GM23338 (cell line): ENCODE results near the gene MYRF. TPM values are rescaled to one million over a fixed set of nuclear protein-coding genes. Genes with fewer than 3 reads are reported as not detected.

Source experiments
- ATAC-seq: fragments of 200-7000 bp; cut with Tn5 transposase; 3 replicates; pipeline ENCODE4 v1.9.1; 2020
- DNase-seq: peaks from one replicate; pipeline ENCODE4 v3.0.0-alpha.2; 2015; ENCODE audit warnings: low spot score
- H2AFZ ChIP-seq: fragments of 200-600 bp; sonication (generic); 2 replicates; pipeline ENCODE4 v1.8.0; 2016; ENCODE audit warnings: antibody characterized with exemption, mild to moderate bottlenecking, moderate library complexity
- H3F3A ChIP-seq: fragments of 200-600 bp; sonication (generic); replicated peaks from 2 replicates; pipeline ENCODE4 v1.8.0; 2017; ENCODE audit warnings: antibody characterized with exemption, mixed run types, low read depth
- H3K27ac ChIP-seq: fragments of 200-600 bp; sonication (generic); 2 replicates; pipeline ENCODE4 v1.6.1; 2016; ENCODE audit warnings: low read depth
- H3K27me3 ChIP-seq: fragments of 200-600 bp; sonication (generic); 2 replicates; pipeline ENCODE4 v1.8.0; 2016; ENCODE audit warnings: mild to moderate bottlenecking, mixed run types, moderate library complexity; ENCODE audit not compliant: insufficient read depth
- H3K36me3 ChIP-seq: fragments of 200-600 bp; sonication (generic); 2 replicates; pipeline ENCODE4 v1.8.0; 2016; ENCODE audit warnings: mild to moderate bottlenecking; ENCODE audit not compliant: insufficient read depth
- H3K4me1 ChIP-seq: fragments of 200-600 bp; sonication (generic); 2 replicates; pipeline ENCODE4 v1.8.0; 2016; ENCODE audit warnings: mild to moderate bottlenecking, moderate library complexity; ENCODE audit not compliant: insufficient read depth
- H3K4me2 ChIP-seq: fragments of 200-600 bp; sonication (generic); 2 replicates; pipeline ENCODE4 v1.7.1; 2017; ENCODE audit warnings: mixed run types
- H3K4me3 ChIP-seq: fragments of 200-600 bp; sonication (generic); 2 replicates; pipeline ENCODE4 v1.6.1; 2016; ENCODE audit warnings: mixed run types
- H3K79me2 ChIP-seq: fragments of 200-600 bp; sonication (generic); replicated peaks from 2 replicates; pipeline ENCODE4 v1.8.0; 2017; ENCODE audit warnings: mild to moderate bottlenecking; ENCODE audit not compliant: insufficient read depth
- H3K9me2 ChIP-seq: fragments of 200-600 bp; sonication (generic); 2 replicates; pipeline ENCODE4 v1.8.0; 2017; ENCODE audit not compliant: insufficient read depth
- H4K20me1 ChIP-seq: fragments of 200-600 bp; sonication (generic); replicated peaks from 2 replicates; pipeline ENCODE4 v1.8.0; 2017; ENCODE audit warnings: mild to moderate bottlenecking; ENCODE audit not compliant: insufficient read depth
- H3K27ac Mint-ChIP-seq: 2 replicates; pipeline ENCODE4 v1.8.0; 2020; ENCODE audit warnings: inconsistent platforms, mild to moderate bottlenecking, moderate library complexity, mixed read lengths
- H3K27me3 Mint-ChIP-seq: 3 replicates; pipeline ENCODE4 v1.8.0; 2022; ENCODE audit warnings: low read depth, mild to moderate bottlenecking, moderate library complexity, mixed read lengths, inconsistent platforms; ENCODE audit not compliant: insufficient read depth, poor library complexity
- H3K36me3 Mint-ChIP-seq: 3 replicates; pipeline ENCODE4 v1.8.0; 2021; ENCODE audit warnings: low read depth, mild to moderate bottlenecking, inconsistent platforms, moderate library complexity, mixed read lengths
- H3K4me1 Mint-ChIP-seq: 3 replicates; pipeline ENCODE4 v1.8.0; 2020; ENCODE audit warnings: mild to moderate bottlenecking, inconsistent platforms, mixed read lengths
- H3K4me3 Mint-ChIP-seq: 3 replicates; pipeline ENCODE4 v1.8.0; 2021; ENCODE audit warnings: moderate library complexity, mild to moderate bottlenecking, inconsistent platforms, mixed read lengths
- H3K9me3 Mint-ChIP-seq: 3 replicates; pipeline ENCODE4 v1.8.0; 2020; ENCODE audit warnings: moderate library complexity, mild to moderate bottlenecking, inconsistent platforms, mixed read lengths
- CREB1 ChIP-seq: fragments of 250-450 bp; sonication (Bioruptor Pico); IDR thresholded peaks from 2 replicates; pipeline ENCODE4 v1.5.0; 2020; ENCODE audit warnings: low read depth, mild to moderate bottlenecking, moderate library complexity
- CTCF ChIP-seq, 2 experiments: fragments of 200-600 bp in 1 of 2; sonication (generic) in 1 of 2; conservative IDR thresholded peaks; 2 replicates each; pipeline versions ENCODE4 v1.5.1 to v1.6.1; 2016 to 2017; ENCODE audit warnings: antibody characterized with exemption in 2 of 2, low read depth in 2 of 2, mild to moderate bottlenecking in 2 of 2, moderate library complexity in 1 of 2
- EZH2 ChIP-seq: fragments of 200-600 bp; sonication (generic); IDR thresholded peaks from one replicate; pipeline ENCODE4 v1.8.0; 2017; ENCODE audit warnings: antibody characterized with exemption, mild to moderate bottlenecking, low read depth; ENCODE audit not compliant: unreplicated experiment
- EZH2phosphoT487 ChIP-seq: fragments of 200-600 bp; sonication (generic); IDR thresholded peaks from one replicate; pipeline ENCODE4 v1.8.1; 2018; ENCODE audit warnings: antibody characterized with exemption; ENCODE audit not compliant: unreplicated experiment
- JUNB ChIP-seq: IDR thresholded peaks from one replicate; pipeline ENCODE4 v1.6.1; 2016; ENCODE audit warnings: antibody characterized with exemption; ENCODE audit not compliant: unreplicated experiment
- NANOG ChIP-seq: IDR thresholded peaks from 2 replicates; pipeline ENCODE4 v1.6.1; 2016; ENCODE audit warnings: antibody characterized with exemption, borderline replicate concordance
- POLR2AphosphoS5 ChIP-seq: IDR thresholded peaks from 2 replicates; pipeline ENCODE4 v1.6.1; 2016; ENCODE audit warnings: antibody characterized with exemption, low read depth
- STAT1 ChIP-seq: IDR thresholded peaks from one replicate; pipeline ENCODE4 v1.6.1; 2016; ENCODE audit warnings: antibody characterized with exemption; ENCODE audit not compliant: unreplicated experiment
- ZNF114 ChIP-seq: fragments of 250-450 bp; sonication (Bioruptor Pico); IDR thresholded peaks from 2 replicates; pipeline ENCODE4 v1.5.0; 2020; ENCODE audit warnings: mild to moderate bottlenecking, moderate library complexity
- ZNF331 ChIP-seq: fragments of 250-450 bp; sonication (Bioruptor Pico); IDR thresholded peaks from 2 replicates; pipeline ENCODE4 v1.5.0; 2020; ENCODE audit warnings: low read depth, mild to moderate bottlenecking, moderate library complexity
- polyA plus RNA-seq: library from polyadenylated mRNA; unstranded; fragments of >200 nt; fragmentation: Nextera tagmentation; extraction: Ambion mirVana; gene quantifications from 2 replicates; pipeline ENCODE4 v1.2.1, GENCODE V29; 2016
- total RNA-seq: library from RNA; depleted of rRNA; stranded (reverse); fragments of >200 nt; shearing (Covaris generic); gene quantifications from 2 replicates; pipeline ENCODE4 v1.2.3, GENCODE V29; 2014
- TF ChIP-seq, protein P1 (sequence below): IDR thresholded peaks from 2 replicates; pipeline ENCODE4 v1.6.1; 2016; ENCODE audit warnings: antibody characterized with exemption
- TF ChIP-seq, protein P2 (sequence below): IDR thresholded peaks from one replicate; pipeline ENCODE4 v1.6.1; 2018; ENCODE audit warnings: antibody characterized with exemption; ENCODE audit not compliant: unreplicated experiment
- TF ChIP-seq, protein P3 (sequence below): fragments of 250-450 bp; sonication (Bioruptor Pico); IDR thresholded peaks from 2 replicates; pipeline ENCODE4 v1.5.0; 2020; ENCODE audit warnings: mild to moderate bottlenecking, moderate library complexity

The MYRF gene
- total and polyA plus RNA-seq, 2 experiments from 2014 or later: 1.9 to 5.5 TPM

- TF ChIP-seq JUNB: no peak
- TF ChIP-seq, protein P1, sequence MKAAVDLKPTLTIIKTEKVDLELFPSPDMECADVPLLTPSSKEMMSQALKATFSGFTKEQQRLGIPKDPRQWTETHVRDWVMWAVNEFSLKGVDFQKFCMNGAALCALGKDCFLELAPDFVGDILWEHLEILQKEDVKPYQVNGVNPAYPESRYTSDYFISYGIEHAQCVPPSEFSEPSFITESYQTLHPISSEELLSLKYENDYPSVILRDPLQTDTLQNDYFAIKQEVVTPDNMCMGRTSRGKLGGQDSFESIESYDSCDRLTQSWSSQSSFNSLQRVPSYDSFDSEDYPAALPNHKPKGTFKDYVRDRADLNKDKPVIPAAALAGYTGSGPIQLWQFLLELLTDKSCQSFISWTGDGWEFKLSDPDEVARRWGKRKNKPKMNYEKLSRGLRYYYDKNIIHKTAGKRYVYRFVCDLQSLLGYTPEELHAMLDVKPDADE: no peak
- TF ChIP-seq NANOG: no peak
- no peak for TF ChIP-seq EZH2
- no peak for TF ChIP-seq POLR2AphosphoS5
- TF ChIP-seq CREB1 (CRISPR knock-in tag): no peak
- TF ChIP-seq, protein P2, sequence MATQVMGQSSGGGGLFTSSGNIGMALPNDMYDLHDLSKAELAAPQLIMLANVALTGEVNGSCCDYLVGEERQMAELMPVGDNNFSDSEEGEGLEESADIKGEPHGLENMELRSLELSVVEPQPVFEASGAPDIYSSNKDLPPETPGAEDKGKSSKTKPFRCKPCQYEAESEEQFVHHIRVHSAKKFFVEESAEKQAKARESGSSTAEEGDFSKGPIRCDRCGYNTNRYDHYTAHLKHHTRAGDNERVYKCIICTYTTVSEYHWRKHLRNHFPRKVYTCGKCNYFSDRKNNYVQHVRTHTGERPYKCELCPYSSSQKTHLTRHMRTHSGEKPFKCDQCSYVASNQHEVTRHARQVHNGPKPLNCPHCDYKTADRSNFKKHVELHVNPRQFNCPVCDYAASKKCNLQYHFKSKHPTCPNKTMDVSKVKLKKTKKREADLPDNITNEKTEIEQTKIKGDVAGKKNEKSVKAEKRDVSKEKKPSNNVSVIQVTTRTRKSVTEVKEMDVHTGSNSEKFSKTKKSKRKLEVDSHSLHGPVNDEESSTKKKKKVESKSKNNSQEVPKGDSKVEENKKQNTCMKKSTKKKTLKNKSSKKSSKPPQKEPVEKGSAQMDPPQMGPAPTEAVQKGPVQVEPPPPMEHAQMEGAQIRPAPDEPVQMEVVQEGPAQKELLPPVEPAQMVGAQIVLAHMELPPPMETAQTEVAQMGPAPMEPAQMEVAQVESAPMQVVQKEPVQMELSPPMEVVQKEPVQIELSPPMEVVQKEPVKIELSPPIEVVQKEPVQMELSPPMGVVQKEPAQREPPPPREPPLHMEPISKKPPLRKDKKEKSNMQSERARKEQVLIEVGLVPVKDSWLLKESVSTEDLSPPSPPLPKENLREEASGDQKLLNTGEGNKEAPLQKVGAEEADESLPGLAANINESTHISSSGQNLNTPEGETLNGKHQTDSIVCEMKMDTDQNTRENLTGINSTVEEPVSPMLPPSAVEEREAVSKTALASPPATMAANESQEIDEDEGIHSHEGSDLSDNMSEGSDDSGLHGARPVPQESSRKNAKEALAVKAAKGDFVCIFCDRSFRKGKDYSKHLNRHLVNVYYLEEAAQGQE: no peak
- TF ChIP-seq CTCF (conservative IDR thresholded peaks at IDR 0.05; ENCODE audit: low read depth in 2 of 2): no peak
- no peak for TF ChIP-seq ZNF331 (CRISPR knock-in tag)
- no peak for TF ChIP-seq EZH2phosphoT487
- TF ChIP-seq, protein P3, sequence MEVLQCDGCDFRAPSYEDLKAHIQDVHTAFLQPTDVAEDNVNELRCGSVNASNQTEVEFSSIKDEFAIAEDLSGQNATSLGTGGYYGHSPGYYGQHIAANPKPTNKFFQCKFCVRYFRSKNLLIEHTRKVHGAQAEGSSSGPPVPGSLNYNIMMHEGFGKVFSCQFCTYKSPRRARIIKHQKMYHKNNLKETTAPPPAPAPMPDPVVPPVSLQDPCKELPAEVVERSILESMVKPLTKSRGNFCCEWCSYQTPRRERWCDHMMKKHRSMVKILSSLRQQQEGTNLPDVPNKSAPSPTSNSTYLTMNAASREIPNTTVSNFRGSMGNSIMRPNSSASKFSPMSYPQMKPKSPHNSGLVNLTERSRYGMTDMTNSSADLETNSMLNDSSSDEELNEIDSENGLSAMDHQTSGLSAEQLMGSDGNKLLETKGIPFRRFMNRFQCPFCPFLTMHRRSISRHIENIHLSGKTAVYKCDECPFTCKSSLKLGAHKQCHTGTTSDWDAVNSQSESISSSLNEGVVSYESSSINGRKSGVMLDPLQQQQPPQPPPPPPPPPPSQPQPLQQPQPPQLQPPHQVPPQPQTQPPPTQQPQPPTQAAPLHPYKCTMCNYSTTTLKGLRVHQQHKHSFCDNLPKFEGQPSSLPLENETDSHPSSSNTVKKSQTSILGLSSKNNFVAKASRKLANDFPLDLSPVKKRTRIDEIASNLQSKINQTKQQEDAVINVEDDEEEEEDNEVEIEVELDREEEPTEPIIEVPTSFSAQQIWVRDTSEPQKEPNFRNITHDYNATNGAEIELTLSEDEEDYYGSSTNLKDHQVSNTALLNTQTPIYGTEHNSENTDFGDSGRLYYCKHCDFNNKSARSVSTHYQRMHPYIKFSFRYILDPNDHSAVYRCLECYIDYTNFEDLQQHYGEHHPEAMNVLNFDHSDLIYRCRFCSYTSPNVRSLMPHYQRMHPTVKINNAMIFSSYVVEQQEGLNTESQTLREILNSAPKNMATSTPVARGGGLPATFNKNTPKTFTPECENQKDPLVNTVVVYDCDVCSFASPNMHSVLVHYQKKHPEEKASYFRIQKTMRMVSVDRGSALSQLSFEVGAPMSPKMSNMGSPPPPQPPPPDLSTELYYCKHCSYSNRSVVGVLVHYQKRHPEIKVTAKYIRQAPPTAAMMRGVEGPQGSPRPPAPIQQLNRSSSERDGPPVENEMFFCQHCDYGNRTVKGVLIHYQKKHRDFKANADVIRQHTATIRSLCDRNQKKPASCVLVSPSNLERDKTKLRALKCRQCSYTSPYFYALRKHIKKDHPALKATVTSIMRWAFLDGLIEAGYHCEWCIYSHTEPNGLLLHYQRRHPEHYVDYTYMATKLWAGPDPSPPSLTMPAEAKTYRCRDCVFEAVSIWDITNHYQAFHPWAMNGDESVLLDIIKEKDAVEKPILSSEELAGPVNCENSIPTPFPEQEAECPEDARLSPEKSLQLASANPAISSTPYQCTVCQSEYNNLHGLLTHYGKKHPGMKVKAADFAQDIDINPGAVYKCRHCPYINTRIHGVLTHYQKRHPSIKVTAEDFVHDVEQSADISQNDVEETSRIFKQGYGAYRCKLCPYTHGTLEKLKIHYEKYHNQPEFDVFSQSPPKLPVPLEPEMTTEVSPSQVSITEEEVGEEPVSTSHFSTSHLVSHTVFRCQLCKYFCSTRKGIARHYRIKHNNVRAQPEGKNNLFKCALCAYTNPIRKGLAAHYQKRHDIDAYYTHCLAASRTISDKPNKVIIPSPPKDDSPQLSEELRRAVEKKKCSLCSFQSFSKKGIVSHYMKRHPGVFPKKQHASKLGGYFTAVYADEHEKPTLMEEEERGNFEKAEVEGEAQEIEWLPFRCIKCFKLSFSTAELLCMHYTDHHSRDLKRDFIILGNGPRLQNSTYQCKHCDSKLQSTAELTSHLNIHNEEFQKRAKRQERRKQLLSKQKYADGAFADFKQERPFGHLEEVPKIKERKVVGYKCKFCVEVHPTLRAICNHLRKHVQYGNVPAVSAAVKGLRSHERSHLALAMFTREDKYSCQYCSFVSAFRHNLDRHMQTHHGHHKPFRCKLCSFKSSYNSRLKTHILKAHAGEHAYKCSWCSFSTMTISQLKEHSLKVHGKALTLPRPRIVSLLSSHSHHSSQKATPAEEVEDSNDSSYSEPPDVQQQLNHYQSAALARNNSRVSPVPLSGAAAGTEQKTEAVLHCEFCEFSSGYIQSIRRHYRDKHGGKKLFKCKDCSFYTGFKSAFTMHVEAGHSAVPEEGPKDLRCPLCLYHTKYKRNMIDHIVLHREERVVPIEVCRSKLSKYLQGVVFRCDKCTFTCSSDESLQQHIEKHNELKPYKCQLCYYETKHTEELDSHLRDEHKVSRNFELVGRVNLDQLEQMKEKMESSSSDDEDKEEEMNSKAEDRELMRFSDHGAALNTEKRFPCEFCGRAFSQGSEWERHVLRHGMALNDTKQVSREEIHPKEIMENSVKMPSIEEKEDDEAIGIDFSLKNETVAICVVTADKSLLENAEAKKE (CRISPR knock-in tag): no peak
- no peak for TF ChIP-seq STAT1
- TF ChIP-seq ZNF114 (CRISPR knock-in tag): no peak
- no peaks in the 10 kb centered on the region; the same call in 2 of the 3 replicates for H3K36me3 Mint-ChIP-seq
- Histone ChIP-seq H3K79me2 (no peaks in the 10 kb centered on the region), H3F3A (peaks cover 4% of the 10 kb centered on the region; the same call in 1 of the 2 replicates), H3K4me1 (peaks cover 23% of the 10 kb centered on the region), H3K4me3 (no peak overlapping the region), H3K9me2 (no peaks in the 10 kb centered on the region), H4K20me1 (peaks cover 3% of the 10 kb centered on the region; the same call in 1 of the 2 replicates), H3K36me3 (no peaks in the 10 kb centered on the region), H3K27ac (no peak overlapping the region), H3K27me3 (peaks cover 32% of the 10 kb centered on the region), H2AFZ (no peak overlapping the region), H3K4me2 (no peak overlapping the region)
- H3K27me3 Mint-ChIP-seq: peaks cover 33% of the 10 kb centered on the region
- H3K9me3 Mint-ChIP-seq: no peaks in the 10 kb centered on the region
- DNase-seq (no peak), ATAC-seq (no peak)
- H3K4me1 Mint-ChIP-seq: peaks cover 31% of the 10 kb centered on the region
- H3K27ac Mint-ChIP-seq: no peak overlapping the region
- H3K4me3 Mint-ChIP-seq: peak overlapping the region; percentile 71
Measured at GRCh38 chr11:61753672-61754071, 1.2 kb downstream of the MYRF start.
